K562 (cell line): ENCODE measurements around the gene HTR2B.

Experiments
- CEBPB ChIP-seq: fragments of 450-650 bp; IDR thresholded peaks from 2 replicates; pipeline ENCODE4 v1.6.1; 2016; ENCODE audit warnings: missing genetic modification characterization, missing compliant biosample characterization
- E4F1 ChIP-seq: fragments of 250-450 bp; sonication (Bioruptor Pico); IDR thresholded peaks from 2 replicates; pipeline ENCODE4 v1.5.0; 2021; ENCODE audit warnings: mild to moderate bottlenecking, borderline replicate concordance
- EGR1 ChIP-seq: fragments of 450-650 bp; conservative IDR thresholded peaks from 2 replicates; pipeline ENCODE4 v1.6.1; 2017; ENCODE audit warnings: mild to moderate bottlenecking
- NR2F6 ChIP-seq: fragments of 450-650 bp; formaldehyde crosslinking; IDR thresholded peaks from 2 replicates; pipeline ENCODE4 v1.4.0; 2020; ENCODE audit warnings: mild to moderate bottlenecking
- RBM14 ChIP-seq: fragments of 200-400 bp; formaldehyde crosslinking; IDR thresholded peaks from 2 replicates; pipeline ENCODE4 v1.6.1; 2018; ENCODE audit warnings: low read depth, mild to moderate bottlenecking, low read length, moderate library complexity, borderline replicate concordance; ENCODE audit not compliant: insufficient read depth
- RCOR1 ChIP-seq, 2 experiments: IDR thresholded peaks; 2 replicates each; pipeline ENCODE4 v1.6.1; 2012; ENCODE audit warnings: low read depth in 2 of 2, low read length in 2 of 2, borderline replicate concordance in 1 of 2, improper control_type of control experiment in 1 of 2
- TCF3 ChIP-seq: sonication (generic); formaldehyde crosslinking; IDR thresholded peaks from 2 replicates; pipeline ENCODE4 v1.4.0; 2020; ENCODE audit warnings: mild to moderate bottlenecking, missing genetic modification reagents
- ZBTB11 ChIP-seq, 3 experiments: fragments of 200-800 bp in 1 of 3; fragments of 250-450 bp in 1 of 3; fragments of 450-650 bp in 1 of 3; sonication (Bioruptor Pico) in 1 of 3; sonication (Bioruptor generic) in 1 of 3; formaldehyde crosslinking in 1 of 3; IDR thresholded peaks; 2 replicates each; pipeline versions ENCODE4 v1.6.1 to v1.8.0; 2016 to 2022; ENCODE audit warnings: mild to moderate bottlenecking in 2 of 3, missing genetic modification characterization in 2 of 3, missing compliant biosample characterization in 1 of 3, moderate library complexity in 1 of 3
- ZNF324 ChIP-seq: fragments of 250-450 bp; sonication (Bioruptor Pico); IDR thresholded peaks from 2 replicates; pipeline ENCODE4 v1.4.0; 2020; ENCODE audit warnings: mild to moderate bottlenecking
- ZNF551 ChIP-seq: fragments of 250-450 bp; sonication (Bioruptor Pico); IDR thresholded peaks from 2 replicates; pipeline ENCODE4 v1.5.0; 2021; ENCODE audit warnings: mild to moderate bottlenecking, moderate library complexity

- no peak for TF ChIP-seq ZNF551 (CRISPR knock-in tag)
- no peak for TF ChIP-seq RCOR1 (IDR thresholded peaks at IDR 0.05; ENCODE audit: borderline replicate concordance in 1 of 2, low read depth in 2 of 2, low read length in 2 of 2)
- TF ChIP-seq EGR1: no peak
- TF ChIP-seq TCF3: no peak
- TF ChIP-seq RBM14: no peak
- TF ChIP-seq NR2F6: no peak
- no peak for TF ChIP-seq ZBTB11 (CRISPR knock-in tag; IDR thresholded peaks at IDR 0.05)
- no peak for TF ChIP-seq ZNF324 (CRISPR knock-in tag)
- TF ChIP-seq E4F1 (CRISPR knock-in tag): no peak
- TF ChIP-seq CEBPB (tag): no peak
Measured at GRCh38 chr2:231167745-231168459, 43.1 kb upstream of the HTR2B start.
